ENCODE results near the gene C1orf159. TPM values are rescaled to one million over a fixed set of nuclear protein-coding genes. Genes with fewer than 3 reads are reported as not detected.
"Not testable (repeated sequence)": the region's sequence is repeated elsewhere in the genome, so short reads cannot be mapped to it uniquely, and the experiment has no call there.

The C1orf159 gene
- total and polyA plus RNA-seq, 4 donors = 3.9 to 7.0 (median 4.7) TPM

DNA sequence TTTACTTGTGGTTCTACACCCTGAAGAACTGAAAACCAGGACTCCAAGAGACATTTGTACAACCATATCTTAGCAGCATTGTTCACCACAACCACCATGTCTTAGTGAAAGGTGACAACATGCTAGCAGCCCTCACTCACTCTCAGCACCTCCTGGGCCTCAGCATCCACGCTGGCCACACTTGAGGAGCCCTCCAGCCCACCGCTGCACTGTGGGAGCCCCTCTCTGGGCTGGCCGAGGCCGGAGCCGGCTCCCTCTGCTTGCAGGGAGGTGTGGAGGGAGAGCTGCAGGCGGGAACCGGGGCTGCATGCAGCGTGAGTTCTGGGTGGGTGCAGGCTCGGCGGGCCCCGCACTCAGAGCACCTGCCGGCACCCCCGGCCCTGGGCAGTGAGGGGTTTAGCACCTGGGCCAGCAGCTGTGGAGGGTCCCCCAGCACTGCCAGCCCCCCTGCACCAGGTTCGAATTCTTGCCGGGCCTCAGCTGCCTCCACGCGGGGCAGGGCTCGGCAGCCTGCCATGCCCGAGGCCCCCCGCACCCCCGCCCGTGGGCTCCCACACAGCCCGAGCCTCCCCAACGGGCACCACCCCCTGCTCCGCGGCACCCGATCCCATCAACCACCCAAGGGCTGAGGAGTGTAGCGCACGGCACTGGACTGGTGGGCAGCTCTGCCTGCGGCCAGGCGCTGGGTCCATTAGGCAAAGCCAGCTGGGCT is 9.2 kb downstream of the C1orf159 start:
- Histone ChIP-seq H3K36me3 (ENCODE audit: control insufficient read depth in 4 of 4, insufficient read depth in 3 of 4, low read depth in 1 of 4, low read length in 3 of 4) (no peaks in the 10 kb centered on the region), H3K9me3 (ENCODE audit: control insufficient read depth in 4 of 4, low read length in 3 of 4) (no peaks in the 10 kb centered on the region), H3K27ac (ENCODE audit: low read depth in 1 of 2, low read length in 2 of 2) (no peak overlapping the region), H3K4me3 (ENCODE audit: low read depth in 1 of 3, low read length in 3 of 3) (no peak overlapping the region), H3K4me1 (ENCODE audit: control insufficient read depth in 4 of 4, insufficient read depth in 4 of 4, low read length in 3 of 4) (no peaks in the 10 kb centered on the region), H3K9ac (ENCODE audit: low read depth in 1 of 2, low read length in 2 of 2) (no peak overlapping the region), H3K27me3 (ENCODE audit: control insufficient read depth in 4 of 4, insufficient read depth in 4 of 4, low read length in 3 of 4) (no peaks in the 10 kb centered on the region)
- DNase-seq (ENCODE audit: low spot score) = no peak
- 96% methylated on average over 31 of the region's 31 CpGs for WGBS
- no peak for TF ChIP-seq RXRA (IDR thresholded peaks at IDR 0.05)
- TF ChIP-seq, protein P1, sequence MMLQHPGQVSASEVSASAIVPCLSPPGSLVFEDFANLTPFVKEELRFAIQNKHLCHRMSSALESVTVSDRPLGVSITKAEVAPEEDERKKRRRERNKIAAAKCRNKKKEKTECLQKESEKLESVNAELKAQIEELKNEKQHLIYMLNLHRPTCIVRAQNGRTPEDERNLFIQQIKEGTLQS (IDR thresholded peaks at IDR 0.05) = no peak
- TF ChIP-seq FOXA2 (IDR thresholded peaks at IDR 0.05) = no peak
- TF ChIP-seq TAF1 (conservative IDR thresholded peaks at IDR 0.05) = no peak
- no peak for TF ChIP-seq YY1 (IDR thresholded peaks at IDR 0.05)
- no peak for TF ChIP-seq HNF4G (IDR thresholded peaks at IDR 0.05)
- no peak for TF ChIP-seq EGR1 (IDR thresholded peaks at IDR 0.05; ENCODE audit: low read depth in 2 of 2)
- no peak for TF ChIP-seq NR2F2 (IDR thresholded peaks at IDR 0.05)
- TF ChIP-seq FOXA1 (IDR thresholded peaks at IDR 0.05) = no peak
- no peak for TF ChIP-seq RAD21 (IDR thresholded peaks at IDR 0.05)
- TF ChIP-seq GABPA (IDR thresholded peaks at IDR 0.05 in 1 of 2, conservative IDR thresholded peaks at IDR 0.05 in 1 of 2) = no peak
- TF ChIP-seq, protein P2, sequence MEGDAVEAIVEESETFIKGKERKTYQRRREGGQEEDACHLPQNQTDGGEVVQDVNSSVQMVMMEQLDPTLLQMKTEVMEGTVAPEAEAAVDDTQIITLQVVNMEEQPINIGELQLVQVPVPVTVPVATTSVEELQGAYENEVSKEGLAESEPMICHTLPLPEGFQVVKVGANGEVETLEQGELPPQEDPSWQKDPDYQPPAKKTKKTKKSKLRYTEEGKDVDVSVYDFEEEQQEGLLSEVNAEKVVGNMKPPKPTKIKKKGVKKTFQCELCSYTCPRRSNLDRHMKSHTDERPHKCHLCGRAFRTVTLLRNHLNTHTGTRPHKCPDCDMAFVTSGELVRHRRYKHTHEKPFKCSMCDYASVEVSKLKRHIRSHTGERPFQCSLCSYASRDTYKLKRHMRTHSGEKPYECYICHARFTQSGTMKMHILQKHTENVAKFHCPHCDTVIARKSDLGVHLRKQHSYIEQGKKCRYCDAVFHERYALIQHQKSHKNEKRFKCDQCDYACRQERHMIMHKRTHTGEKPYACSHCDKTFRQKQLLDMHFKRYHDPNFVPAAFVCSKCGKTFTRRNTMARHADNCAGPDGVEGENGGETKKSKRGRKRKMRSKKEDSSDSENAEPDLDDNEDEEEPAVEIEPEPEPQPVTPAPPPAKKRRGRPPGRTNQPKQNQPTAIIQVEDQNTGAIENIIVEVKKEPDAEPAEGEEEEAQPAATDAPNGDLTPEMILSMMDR (IDR thresholded peaks at IDR 0.05; ENCODE audit: low read depth, low read length, missing input control) = no peak
- TF ChIP-seq JUND (IDR thresholded peaks at IDR 0.05) = no peak
- TF ChIP-seq HNF4A (conservative IDR thresholded peaks at IDR 0.05) = no peak
- TF ChIP-seq SP1 (IDR thresholded peaks at IDR 0.05) = no peak
- TF ChIP-seq, protein P3, sequence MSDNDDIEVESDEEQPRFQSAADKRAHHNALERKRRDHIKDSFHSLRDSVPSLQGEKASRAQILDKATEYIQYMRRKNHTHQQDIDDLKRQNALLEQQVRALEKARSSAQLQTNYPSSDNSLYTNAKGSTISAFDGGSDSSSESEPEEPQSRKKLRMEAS (IDR thresholded peaks at IDR 0.05) = no peak

DNA sequence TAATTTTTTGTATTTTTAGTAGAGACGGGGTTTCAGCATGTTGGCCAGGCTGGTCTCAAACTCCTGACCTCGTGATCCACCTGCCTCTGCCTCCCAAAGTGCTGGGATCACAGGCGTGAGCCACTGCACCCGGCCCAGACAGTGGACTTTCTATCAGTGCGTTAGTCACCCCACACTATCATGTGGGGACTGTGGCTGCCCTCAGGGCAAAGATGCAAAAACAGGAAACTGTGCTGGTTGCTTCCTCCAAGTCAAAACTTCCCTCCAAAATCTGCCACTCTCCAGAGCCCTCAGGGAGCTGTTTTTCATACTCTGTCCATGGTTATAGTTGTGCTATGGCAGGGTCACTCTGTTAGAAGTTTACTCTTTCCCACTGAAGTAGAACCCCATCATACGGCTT is 11.7 kb downstream of the C1orf159 start:
- not testable (repeated sequence) for H3K27ac ChIP-seq (ENCODE audit: low read depth in 1 of 2, low read length in 2 of 2); DNase-seq (ENCODE audit: low spot score); H3K27me3 ChIP-seq (ENCODE audit: control insufficient read depth in 4 of 4, insufficient read depth in 4 of 4, low read length in 3 of 4); H3K4me3 ChIP-seq (ENCODE audit: low read depth in 1 of 3, low read length in 3 of 3); H3K9ac ChIP-seq (ENCODE audit: low read depth in 1 of 2, low read length in 2 of 2); H3K9me3 ChIP-seq (ENCODE audit: control insufficient read depth in 4 of 4, low read length in 3 of 4); H3K36me3 ChIP-seq (ENCODE audit: control insufficient read depth in 4 of 4, insufficient read depth in 3 of 4, low read depth in 1 of 4, low read length in 3 of 4); H3K4me1 ChIP-seq (ENCODE audit: control insufficient read depth in 4 of 4, insufficient read depth in 4 of 4, low read length in 3 of 4)
- 79% methylated on average over 6 of the region's 6 CpGs for WGBS

DNA sequence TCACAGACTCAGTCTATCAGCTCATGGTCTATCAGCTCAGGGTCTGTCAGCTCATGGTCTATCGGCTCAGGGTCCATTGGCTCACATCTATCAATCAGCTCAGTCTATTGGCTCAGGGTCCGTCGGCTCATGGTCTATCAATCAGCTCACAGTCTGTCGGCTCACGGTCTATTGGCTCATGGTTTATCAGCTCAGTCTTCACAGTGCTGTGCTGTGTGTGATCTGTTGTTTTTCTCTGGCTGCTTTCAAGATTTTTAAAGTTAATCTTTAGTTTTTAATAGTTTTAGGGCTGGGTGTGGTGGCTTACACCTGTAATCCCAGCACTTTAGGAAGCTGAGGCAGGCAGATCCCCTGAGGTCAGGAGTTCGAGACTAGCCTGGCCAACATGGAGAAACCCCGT is 14.4 kb downstream of the C1orf159 start:
- Histone ChIP-seq H3K9me3 (ENCODE audit: control insufficient read depth in 4 of 4, low read length in 3 of 4) (no peaks in the 10 kb centered on the region), H3K27me3 (ENCODE audit: control insufficient read depth in 4 of 4, insufficient read depth in 4 of 4, low read length in 3 of 4) (no peaks in the 10 kb centered on the region), H3K4me1 (ENCODE audit: control insufficient read depth in 4 of 4, insufficient read depth in 4 of 4, low read length in 3 of 4) (no peaks in the 10 kb centered on the region), H3K4me3 (ENCODE audit: low read depth in 1 of 3, low read length in 3 of 3) (no peak overlapping the region), H3K9ac (ENCODE audit: low read depth in 1 of 2, low read length in 2 of 2) (no peak overlapping the region), H3K36me3 (ENCODE audit: control insufficient read depth in 4 of 4, insufficient read depth in 3 of 4, low read depth in 1 of 4, low read length in 3 of 4) (no peaks in the 10 kb centered on the region), H3K27ac (ENCODE audit: low read depth in 1 of 2, low read length in 2 of 2) (no peak overlapping the region)
- no peak for DNase-seq (ENCODE audit: low spot score)
- TF ChIP-seq RXRA (IDR thresholded peaks at IDR 0.05) = no peak
- no peak for TF ChIP-seq FOXA2 (IDR thresholded peaks at IDR 0.05)
- no peak for TF ChIP-seq EGR1 (IDR thresholded peaks at IDR 0.05; ENCODE audit: low read depth in 2 of 2)
- WGBS = 86% methylated on average over 7 of the region's 7 CpGs

Measured in liver (tissue), 9 donors.